Measurements from ENCODE around the gene ERGIC1. TPM values are rescaled to one million over a fixed set of nuclear protein-coding genes. Genes with fewer than 3 reads are reported as not detected.

ERGIC1 gene
- total and polyA plus RNA-seq, 10 of the 15 experiments (the other 5 are each of a cell fraction or from before 2014, with no cell fraction given) = 8.8 to 104 (median 76.3) TPM

- RAD21 ChIA-PET (ENCODE audit: unreplicated experiment) = interaction anchor here (1.4 to 2.3 kb wide), 4 partner anchors 13 to 82 kb away, joined by 3 to 21 read pairs (median 6); partner anchors contain the start of gene DUSP1
- peak overlapping the region; percentile 24 for H3K4me2 ChIP-seq (ENCODE audit: control insufficient read depth, insufficient read depth)
- peak overlapping the region; percentile 73 for H3K27ac ChIP-seq (ENCODE audit: control insufficient read depth, insufficient read depth)
- H3K4me1 ChIP-seq (ENCODE audit: control insufficient read depth, insufficient read depth, low read length) = peaks cover 22% of the 10 kb centered on the region
- 11% methylated on average over 13 of the region's 15 CpGs for WGBS (ENCODE audit: insufficient coverage, insufficient replicate concordance, low lambda C conversion rate, missing lambda C conversion rate)
- H3K27me3 ChIP-seq (replicated peaks in 1 of 2; ENCODE audit: control insufficient read depth in 2 of 2, insufficient read depth in 2 of 2, low read length in 1 of 2) = no peaks in the 10 kb centered on the region
- no peaks in the 10 kb centered on the region; a peak in 1 of 4 replicates for H3K36me3 ChIP-seq (ENCODE audit: control insufficient read depth in 2 of 2, insufficient read depth in 2 of 2, low read length in 1 of 2)
- H3K9ac ChIP-seq (ENCODE audit: control insufficient read depth, insufficient read depth, low read length) = peak overlapping the region; percentile 23; the same call in 1 of the 2 replicates
- H3K79me2 ChIP-seq (ENCODE audit: control insufficient read depth, insufficient read depth, low read length) = peaks cover 45% of the 10 kb centered on the region
- peak overlapping the region; percentile 32; the same call in 1 of the 2 replicates for H2AFZ ChIP-seq (ENCODE audit: control insufficient read depth, low read depth, low read length)
- peak; percentile 13 for FAIRE-seq
- peak; percentile 52 for DNase-seq (ENCODE audit: low read depth, low spot score)
- SMC1A ChIA-PET (ENCODE audit: uncharacterized antibody, unreplicated experiment) = interaction anchor here (0.7 to 4.2 kb wide), 8 partner anchors 9 to 135 kb away, joined by 3 to 44 read pairs (median 3); no protein-coding TSS in a partner anchor
- H3K9me3 ChIP-seq (replicated peaks; ENCODE audit: control insufficient read depth, insufficient read depth, low read length) = no peaks in the 10 kb centered on the region
- peak overlapping the region; percentile 21; the same call in 1 of the 2 replicates for H3K4me3 ChIP-seq
- ATAC-seq = peak; percentile 88
- no peaks in the 10 kb centered on the region for H4K20me1 ChIP-seq (ENCODE audit: control insufficient read depth, insufficient read depth)
- intact Hi-C loops (cut with micrococcal nuclease; ENCODE audit: unreplicated experiment) = no loop called here
- in situ Hi-C loops (cut with MboI) = no loop called here
- CTCF ChIA-PET = interaction anchor here (1.0 to 4.3 kb wide), 8 partner anchors 8 to 143 kb away, joined by 3 to 22 read pairs (median 4); partner anchors contain the start of gene DUSP1
- BruUV-seq (replicated peaks) = no TSS peak
- POLR2A ChIA-PET = interaction anchor here (0.8 to 5.2 kb wide), 5 partner anchors 11 to 85 kb away, joined by 3 to 34 read pairs (median 4); partner anchors contain the start of gene DUSP1
- TF ChIP-seq HDAC6 (IDR thresholded peaks at IDR 0.05; ENCODE audit: unreplicated experiment) (no peak), BACH1 (IDR thresholded peaks at IDR 0.05; ENCODE audit: borderline replicate concordance) (no peak), PAX5 (IDR thresholded peaks at IDR 0.05; ENCODE audit: borderline replicate concordance, low read depth, low read length) (peak; percentile 83), POLR2A (IDR thresholded peaks at IDR 0.05; ENCODE audit: low read depth, low read length) (peak; percentile 42; the same call in 1 of the 2 replicates), CHD2 (IDR thresholded peaks at IDR 0.05; ENCODE audit: borderline replicate concordance, low read depth, low read length) (no peak), EGR1 (IDR thresholded peaks at IDR 0.05; ENCODE audit: borderline replicate concordance in 1 of 2, low read depth in 2 of 2, low read length in 2 of 2) (peak in 1 of 2 experiments; percentile 27; a peak in 1 of 3 replicates), NR2F1 (conservative IDR thresholded peaks at IDR 0.05) (no peak), EP300 (IDR thresholded peaks at IDR 0.05; ENCODE audit: borderline replicate concordance in 1 of 2, control insufficient read depth in 1 of 2, low read depth in 2 of 2, low read length in 2 of 2) (no peak), NR2C1 (IDR thresholded peaks at IDR 0.05) (no peak), RCOR1 (conservative IDR thresholded peaks at IDR 0.05; ENCODE audit: low read depth, low read length) (no peak), LARP7 (IDR thresholded peaks at IDR 0.05) (no peak), CREM (IDR thresholded peaks at IDR 0.05; ENCODE audit: low read depth) (no peak), CHD1 (IDR thresholded peaks at IDR 0.05; ENCODE audit: low read depth, low read length) (no peak), EZH2 (IDR thresholded peaks at IDR 0.05; ENCODE audit: borderline replicate concordance, control insufficient read depth, low read depth, low read length) (no peak), NFYB (IDR thresholded peaks at IDR 0.05; ENCODE audit: insufficient read depth, low read depth, low read length) (0 out of 2 replicates have a peak, but pooled peaks have one; percentile 8), BHLHE40 (IDR thresholded peaks at IDR 0.05; ENCODE audit: borderline replicate concordance in 1 of 2, low read depth in 2 of 2, low read length in 1 of 2) (peak in 1 of 2 experiments; percentile 11; a peak in 1 of 4 replicates)
- TF ChIP-seq, protein P1, sequence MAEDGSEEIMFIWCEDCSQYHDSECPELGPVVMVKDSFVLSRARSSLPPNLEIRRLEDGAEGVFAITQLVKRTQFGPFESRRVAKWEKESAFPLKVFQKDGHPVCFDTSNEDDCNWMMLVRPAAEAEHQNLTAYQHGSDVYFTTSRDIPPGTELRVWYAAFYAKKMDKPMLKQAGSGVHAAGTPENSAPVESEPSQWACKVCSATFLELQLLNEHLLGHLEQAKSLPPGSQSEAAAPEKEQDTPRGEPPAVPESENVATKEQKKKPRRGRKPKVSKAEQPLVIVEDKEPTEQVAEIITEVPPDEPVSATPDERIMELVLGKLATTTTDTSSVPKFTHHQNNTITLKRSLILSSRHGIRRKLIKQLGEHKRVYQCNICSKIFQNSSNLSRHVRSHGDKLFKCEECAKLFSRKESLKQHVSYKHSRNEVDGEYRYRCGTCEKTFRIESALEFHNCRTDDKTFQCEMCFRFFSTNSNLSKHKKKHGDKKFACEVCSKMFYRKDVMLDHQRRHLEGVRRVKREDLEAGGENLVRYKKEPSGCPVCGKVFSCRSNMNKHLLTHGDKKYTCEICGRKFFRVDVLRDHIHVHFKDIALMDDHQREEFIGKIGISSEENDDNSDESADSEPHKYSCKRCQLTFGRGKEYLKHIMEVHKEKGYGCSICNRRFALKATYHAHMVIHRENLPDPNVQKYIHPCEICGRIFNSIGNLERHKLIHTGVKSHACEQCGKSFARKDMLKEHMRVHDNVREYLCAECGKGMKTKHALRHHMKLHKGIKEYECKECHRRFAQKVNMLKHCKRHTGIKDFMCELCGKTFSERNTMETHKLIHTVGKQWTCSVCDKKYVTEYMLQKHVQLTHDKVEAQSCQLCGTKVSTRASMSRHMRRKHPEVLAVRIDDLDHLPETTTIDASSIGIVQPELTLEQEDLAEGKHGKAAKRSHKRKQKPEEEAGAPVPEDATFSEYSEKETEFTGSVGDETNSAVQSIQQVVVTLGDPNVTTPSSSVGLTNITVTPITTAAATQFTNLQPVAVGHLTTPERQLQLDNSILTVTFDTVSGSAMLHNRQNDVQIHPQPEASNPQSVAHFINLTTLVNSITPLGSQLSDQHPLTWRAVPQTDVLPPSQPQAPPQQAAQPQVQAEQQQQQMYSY (CRISPR knock-in tag; IDR thresholded peaks at IDR 0.05) = no peak
- TF ChIP-seq, protein P2, sequence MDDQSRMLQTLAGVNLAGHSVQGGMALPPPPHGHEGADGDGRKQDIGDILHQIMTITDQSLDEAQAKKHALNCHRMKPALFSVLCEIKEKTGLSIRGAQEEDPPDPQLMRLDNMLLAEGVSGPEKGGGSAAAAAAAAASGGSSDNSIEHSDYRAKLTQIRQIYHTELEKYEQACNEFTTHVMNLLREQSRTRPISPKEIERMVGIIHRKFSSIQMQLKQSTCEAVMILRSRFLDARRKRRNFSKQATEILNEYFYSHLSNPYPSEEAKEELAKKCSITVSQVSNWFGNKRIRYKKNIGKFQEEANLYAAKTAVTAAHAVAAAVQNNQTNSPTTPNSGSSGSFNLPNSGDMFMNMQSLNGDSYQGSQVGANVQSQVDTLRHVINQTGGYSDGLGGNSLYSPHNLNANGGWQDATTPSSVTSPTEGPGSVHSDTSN (IDR thresholded peaks at IDR 0.05; ENCODE audit: insufficient replicate concordance, low read depth, low read length) = no peak
Measured at GRCh38 chr5:172849606-172850453, 15.8 kb downstream of the ERGIC1 start.
